A549 (cell line): ENCODE results near the gene PRDM10. TPM values are rescaled to one million over a fixed set of nuclear protein-coding genes. Genes with fewer than 3 reads are reported as not detected.

Experiments used
- ATAC-seq, 2 experiments: fragments of 200-7000 bp in 1 of 2; fragments of >200 bp in 1 of 2; cut with Nextera tagmentation in 1 of 2; cut with Tn5 transposase in 1 of 2; 3 replicates each; pipeline versions ENCODE4 v1.8.0 to v1.9.1; 2018 to 2020; ENCODE audit warnings: mild to moderate bottlenecking in 1 of 2, moderate library complexity in 1 of 2
- CTCF ChIA-PET: fragments of 300-600 bp; sonication (Branson Sonifier 250); formaldehyde crosslinking; extraction: SDS; loops from one replicate; lab custom pipeline; 2021; ENCODE audit warnings: antibody characterized with exemption, inconsistent platforms; lab: Yijun Ruan, JAX
- POLR2A ChIA-PET: fragments of 350-600 bp; formaldehyde crosslinking; extraction: SDS; loops from one replicate; lab custom pipeline; 2021; ENCODE audit warnings: antibody characterized with exemption, inconsistent platforms; lab: Yijun Ruan, JAX
- DNase-seq, 2 experiments: peaks; one replicate each; pipeline versions ENCODE4 v3.0.0 to v3.0.0-alpha.2; 2011 to 2016; ENCODE audit warnings: low read depth in 1 of 2, low spot score in 1 of 2
- FAIRE-seq: peaks from 2 replicates; lab custom pipeline; 2011; peaks lifted over from hg19 to GRCh38; lab: Jason Lieb, UNC
- H3K27ac ChIP-seq, 2 experiments: fragments of >200 bp; sonication (Bioruptor Twin); formaldehyde crosslinking; 3 replicates each; pipeline ENCODE4 v1.5.1; 2016 to 2017
- H3K4me1 ChIP-seq: fragments of >200 bp; sonication (Bioruptor Twin); formaldehyde crosslinking; 3 replicates; pipeline ENCODE4 v1.6.1; 2016
- H3K4me2 ChIP-seq: fragments of >200 bp; sonication (Bioruptor Twin); formaldehyde crosslinking; 3 replicates; pipeline ENCODE4 v1.6.1; 2016
- H3K4me3 ChIP-seq: fragments of >200 bp; sonication (Bioruptor Twin); formaldehyde crosslinking; 3 replicates; pipeline ENCODE4 v1.5.1; 2016
- H3K9me3 ChIP-seq: fragments of >200 bp; sonication (Bioruptor Twin); formaldehyde crosslinking; 3 replicates; pipeline ENCODE4 v1.6.1; 2016
- ATOH8 ChIP-seq: fragments of 250-450 bp; sonication (Bioruptor Pico); IDR thresholded peaks from 2 replicates; pipeline ENCODE4 v1.5.0; 2020; ENCODE audit warnings: low read depth, mild to moderate bottlenecking, moderate library complexity
- BCL3 ChIP-seq: fragments of >200 bp; sonication (Bioruptor Twin); formaldehyde crosslinking; IDR thresholded peaks from 3 replicates; pipeline ENCODE4 v1.6.1; 2016
- EHF ChIP-seq: fragments of 250-450 bp; sonication (Bioruptor Pico); IDR thresholded peaks from 2 replicates; pipeline ENCODE4 v1.5.0; 2020; ENCODE audit warnings: mild to moderate bottlenecking
- ELK1 ChIP-seq: fragments of 150-350 bp; IDR thresholded peaks from 2 replicates; pipeline ENCODE4 v1.6.1; 2014; ENCODE audit warnings: low read depth, mild to moderate bottlenecking, low read length
- EP300 ChIP-seq, 2 experiments: fragments of >200 bp; sonication (Bioruptor Twin); formaldehyde crosslinking; IDR thresholded peaks; 2 replicates in 1 of 2; 3 replicates in 1 of 2; pipeline ENCODE4 v1.6.1; 2016 to 2017
- FOSB ChIP-seq: fragments of 250-450 bp; sonication (Bioruptor Pico); IDR thresholded peaks from 2 replicates; pipeline ENCODE4 v1.5.0; 2020; ENCODE audit warnings: mild to moderate bottlenecking, moderate library complexity
- FOXS1 ChIP-seq: fragments of 250-450 bp; sonication (Bioruptor Pico); IDR thresholded peaks from 2 replicates; pipeline ENCODE4 v1.5.0; 2020; ENCODE audit warnings: mild to moderate bottlenecking, moderate library complexity
- GATA3 ChIP-seq: IDR thresholded peaks from 2 replicates; pipeline ENCODE4 v1.6.1; 2012; ENCODE audit warnings: borderline replicate concordance
- HOXA7 ChIP-seq: fragments of 250-450 bp; sonication (Bioruptor Pico); IDR thresholded peaks from 2 replicates; pipeline ENCODE4 v1.5.0; 2020; ENCODE audit warnings: mild to moderate bottlenecking, moderate library complexity
- KDM5A ChIP-seq: fragments of 200-600 bp; sonication (generic); IDR thresholded peaks from 2 replicates; pipeline ENCODE4 v1.6.1; 2016; ENCODE audit warnings: antibody characterized with exemption, mild to moderate bottlenecking
- MAFK ChIP-seq: fragments of 450-650 bp; IDR thresholded peaks from 2 replicates; pipeline ENCODE4 v1.6.1; 2014; ENCODE audit not compliant: partially characterized antibody
- MAX ChIP-seq: IDR thresholded peaks from 2 replicates; pipeline ENCODE4 v1.6.1; 2012
- MAZ ChIP-seq: fragments of 150-350 bp; IDR thresholded peaks from 2 replicates; pipeline ENCODE4 v1.6.1; 2014; ENCODE audit warnings: antibody characterized with exemption, low read depth, low read length, borderline replicate concordance
- NPAS2 ChIP-seq: fragments of 250-450 bp; sonication (Bioruptor Pico); IDR thresholded peaks from 2 replicates; pipeline ENCODE4 v1.8.0; 2022; ENCODE audit warnings: mild to moderate bottlenecking, moderate library complexity, borderline replicate concordance
- PBX3 ChIP-seq: IDR thresholded peaks from 2 replicates; pipeline ENCODE4 v1.6.1; 2012
- POLR2A ChIP-seq: IDR thresholded peaks from 2 replicates; pipeline ENCODE4 v1.6.1; 2012; ENCODE audit warnings: mild to moderate bottlenecking, low read length
- POLR2AphosphoS2 ChIP-seq: conservative IDR thresholded peaks from 2 replicates; pipeline ENCODE4 v1.6.1; 2012; ENCODE audit warnings: low read length, improper control_type of control experiment, inconsistent platforms
- RAD21 ChIP-seq, 2 experiments: fragments of >200 bp in 1 of 2; sonication (Bioruptor Twin) in 1 of 2; formaldehyde crosslinking in 1 of 2; IDR thresholded peaks in 1 of 2; conservative IDR thresholded peaks in 1 of 2; 2 replicates in 1 of 2; 3 replicates in 1 of 2; pipeline ENCODE4 v1.6.1; 2012 to 2018; ENCODE audit warnings: inconsistent platforms in 1 of 2
- RARB ChIP-seq: fragments of 250-450 bp; sonication (Bioruptor Pico); IDR thresholded peaks from 2 replicates; pipeline ENCODE4 v1.8.0; 2021; ENCODE audit warnings: mild to moderate bottlenecking, moderate library complexity
- RNF2 ChIP-seq: fragments of 200-600 bp; sonication (generic); IDR thresholded peaks from 2 replicates; pipeline ENCODE4 v1.6.1; 2016; ENCODE audit warnings: low read depth, mild to moderate bottlenecking, antibody characterized with exemption, moderate library complexity, borderline replicate concordance
- WGBS: methylation state at CpG from one replicate; pipeline ENCODE4 v1.1.6; 2017; ENCODE audit errors: missing lambda C conversion rate; 5-methylcytosine and 5-hydroxymethylcytosine counted together
- polyA plus RNA-seq, 4 experiments: library from polyadenylated mRNA; depleted of rRNA in 3 of 4; stranded (reverse); fragments of >200 nt; fragmentation: RNase III in 1 of 4; extraction: RNeasy Plus Mini Kit Qiagen cat#74134 plus additional on column Dnase treatment in 1 of 4; gene quantifications; 2 replicates in 3 of 4; 3 replicates in 1 of 4; pipeline ENCODE4 v1.2.3, GENCODE V29; 2011 to 2017

The PRDM10 gene
- polyA plus RNA-seq, 2 of the 4 experiments (the other 2 are of a cell fraction): 3.1 to 4.0 TPM

- no peak for TF ChIP-seq RNF2
- no peak for TF ChIP-seq BCL3
- no peak for TF ChIP-seq PBX3
- TF ChIP-seq FOXS1 (CRISPR knock-in tag): no peak
- TF ChIP-seq ATOH8: no peak
- TF ChIP-seq GATA3: no peak
- TF ChIP-seq POLR2A: no peak
- TF ChIP-seq NPAS2: no peak
Observed at GRCh38 chr11:129947474-129947873, 55.2 kb downstream of the PRDM10 start (continued).

GRCh38 chr11:129946965-129947364, 55.7 kb downstream of the PRDM10 start:
- no peak overlapping the region for H3K4me2 ChIP-seq
- H3K4me1 ChIP-seq: no peaks in the 10 kb centered on the region
- no peak for TF ChIP-seq MAZ
- TF ChIP-seq GATA3: no peak
- no peak for TF ChIP-seq EP300 (IDR thresholded peaks at IDR 0.05)
- TF ChIP-seq KDM5A: no peak
- no peak for TF ChIP-seq FOSB (CRISPR knock-in tag)
- no peak for TF ChIP-seq POLR2AphosphoS2
- TF ChIP-seq HOXA7 (CRISPR knock-in tag): no peak
- no peak for TF ChIP-seq ELK1
- TF ChIP-seq RAD21 (conservative IDR thresholded peaks at IDR 0.05 in 1 of 2, IDR thresholded peaks at IDR 0.05 in 1 of 2): no peak
- TF ChIP-seq RARB (CRISPR knock-in tag): no peak
- TF ChIP-seq EHF (CRISPR knock-in tag): no peak
- ATAC-seq (no peak), FAIRE-seq (no peak), DNase-seq (no peak)
- ChIA-PET POLR2A (interaction anchor here (0.6 kb wide), 1 partner anchor 101 kb away, joined by 3 read pairs; no protein-coding TSS in a partner anchor), CTCF (interaction anchor here (1.4 to 1.7 kb wide), 2 partner anchors 24 to 185 kb away, joined by 3 to 5 read pairs; no protein-coding TSS in a partner anchor)
- WGBS: 96% methylated on average over 15 of the region's 15 CpGs
- H3K27ac ChIP-seq: no peak overlapping the region
- no peaks in the 10 kb centered on the region for H3K9me3 ChIP-seq
- H3K4me3 ChIP-seq: no peak overlapping the region

GRCh38 chr11:129946256-129946655, 56.4 kb downstream of the PRDM10 start:
- no peak for DNase-seq
- 71% methylated on average over 4 of the region's 4 CpGs for WGBS
- Histone ChIP-seq H3K4me2 (no peak overlapping the region), H3K4me3 (no peak overlapping the region), H3K9me3 (no peaks in the 10 kb centered on the region), H3K27ac (no peak overlapping the region), H3K4me1 (no peaks in the 10 kb centered on the region)
- ChIA-PET POLR2A (interaction anchor here (0.6 kb wide), 1 partner anchor 102 kb away, joined by 3 read pairs; no protein-coding TSS in a partner anchor), CTCF (interaction anchor here (0.6 to 1.7 kb wide), 3 partner anchors 10 to 186 kb away, joined by 3 to 5 read pairs (median 4); no protein-coding TSS in a partner anchor)
- no peak for FAIRE-seq
- no peak for ATAC-seq
- TF ChIP-seq MAX (no peak), MAFK (peak; percentile 13)
